ENCODE measurements around the gene SUGP2.

SUGP2 gene

GRCh38 chr19:18948976-18949356 lies 84.4 kb downstream of the SUGP2 start:
- DNase-seq, result no peak

DNA sequence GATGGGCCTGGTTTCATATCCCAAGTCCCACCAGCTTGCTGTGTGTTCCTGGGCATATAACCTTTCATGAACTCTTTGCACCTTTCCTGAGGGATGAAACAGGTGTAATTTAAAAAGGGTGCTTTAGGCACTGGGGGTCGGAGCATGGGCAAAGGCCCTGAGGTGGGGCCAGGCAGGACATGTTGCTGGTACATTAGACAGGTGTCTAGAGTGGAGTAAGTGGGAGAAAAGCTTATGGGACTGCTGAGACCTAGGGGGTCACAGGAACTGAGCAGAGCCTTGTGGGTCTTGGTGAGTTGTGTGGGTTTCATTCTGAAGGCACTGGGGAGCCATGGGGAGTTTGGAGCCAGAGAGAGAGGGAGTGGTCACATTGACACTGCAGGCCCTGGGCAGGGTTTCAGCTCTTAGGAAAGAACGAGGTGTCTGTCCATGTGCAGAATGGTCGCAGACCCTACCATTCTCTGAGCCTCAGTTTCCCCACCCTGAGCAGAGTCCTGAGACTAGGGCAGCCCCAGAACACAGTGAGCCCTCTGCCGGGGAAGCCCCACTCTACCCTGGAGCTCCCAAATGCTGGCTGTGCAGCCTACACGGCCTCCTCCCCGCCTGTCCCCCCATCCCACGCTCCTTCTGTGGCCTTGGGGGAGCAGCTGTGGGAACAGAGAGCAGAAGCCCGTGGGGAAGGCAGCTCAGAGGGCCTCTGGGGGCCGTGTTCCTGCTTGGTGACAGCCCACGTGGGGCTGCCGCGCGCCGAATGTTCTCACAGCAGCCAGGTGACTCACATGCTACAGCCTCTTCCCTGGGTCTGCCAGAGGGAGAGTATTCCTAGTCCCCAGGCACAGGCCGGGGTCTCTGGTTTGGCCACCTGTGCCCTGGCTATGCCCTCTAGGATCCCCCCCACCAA lies 85.0 kb downstream of the SUGP2 start:
- DNase-seq, result no peak

- DNase-seq, result no peak
These were observed 86.4 kb downstream of the SUGP2 start for GRCh38 chr19:18946918-18947317.

DNA sequence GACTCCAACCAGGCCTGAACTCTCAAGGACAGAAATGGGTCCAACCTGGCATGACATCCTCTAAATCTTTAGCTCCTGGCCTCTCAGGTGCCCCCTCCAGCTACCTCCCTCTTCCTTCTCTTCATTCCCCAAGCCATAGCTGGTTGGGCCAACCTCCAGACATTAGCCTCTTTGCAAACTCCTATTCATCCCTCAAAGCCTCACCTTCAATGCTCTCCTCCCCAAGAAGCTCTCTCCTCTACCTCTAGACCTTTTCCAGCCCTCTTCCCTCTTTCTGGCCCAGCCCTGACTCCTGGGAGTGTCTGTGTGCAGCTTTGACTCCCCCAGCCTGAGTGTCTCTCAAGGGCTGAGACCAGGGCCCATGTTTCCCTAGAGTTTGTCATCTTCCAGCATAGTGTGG lies 87.0 kb downstream of the SUGP2 start:
- DNase-seq, result no peak

DNA sequence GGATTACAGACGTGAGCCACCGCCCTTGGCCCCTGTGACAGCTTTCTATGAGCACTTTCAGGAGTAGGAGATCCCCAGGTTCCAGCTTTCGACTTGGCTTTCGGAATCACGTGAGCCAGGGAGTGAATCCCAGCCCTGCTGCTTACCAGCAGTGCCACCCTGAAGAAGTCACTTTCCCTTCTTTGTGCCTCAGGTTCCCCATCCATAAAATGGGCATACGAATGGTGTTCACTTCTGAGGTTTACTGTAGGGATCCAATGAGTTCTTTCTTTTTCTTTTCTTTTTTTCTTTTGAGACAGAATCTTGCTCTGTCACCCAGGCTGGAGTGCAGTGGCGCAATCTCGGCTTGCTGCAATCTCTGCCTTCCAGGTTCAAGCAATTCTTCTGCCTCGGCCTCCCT lies 88.0 kb downstream of the SUGP2 start:
- no peak for DNase-seq

DNA sequence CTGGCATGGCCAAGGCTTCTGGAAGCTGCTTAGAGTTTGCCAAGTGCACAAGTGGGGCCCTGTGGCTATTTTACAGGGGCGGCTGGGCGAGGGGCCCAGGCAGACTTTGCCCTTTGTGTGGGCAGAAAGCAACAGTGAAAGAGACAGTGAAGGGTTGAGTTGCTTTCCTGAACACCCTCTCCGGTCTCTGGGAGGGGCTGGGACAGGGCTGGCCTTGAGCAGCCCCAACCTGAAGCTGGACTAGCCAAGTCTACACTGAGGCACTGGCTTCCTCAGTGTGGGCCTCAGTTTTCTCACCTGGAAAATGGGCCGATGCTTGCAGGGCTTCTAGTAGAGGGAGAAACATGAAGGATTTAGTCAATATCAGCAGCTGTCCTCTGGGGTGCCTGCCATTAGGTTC lies 89.9 kb downstream of the SUGP2 start:
- no peak for DNase-seq

DNA sequence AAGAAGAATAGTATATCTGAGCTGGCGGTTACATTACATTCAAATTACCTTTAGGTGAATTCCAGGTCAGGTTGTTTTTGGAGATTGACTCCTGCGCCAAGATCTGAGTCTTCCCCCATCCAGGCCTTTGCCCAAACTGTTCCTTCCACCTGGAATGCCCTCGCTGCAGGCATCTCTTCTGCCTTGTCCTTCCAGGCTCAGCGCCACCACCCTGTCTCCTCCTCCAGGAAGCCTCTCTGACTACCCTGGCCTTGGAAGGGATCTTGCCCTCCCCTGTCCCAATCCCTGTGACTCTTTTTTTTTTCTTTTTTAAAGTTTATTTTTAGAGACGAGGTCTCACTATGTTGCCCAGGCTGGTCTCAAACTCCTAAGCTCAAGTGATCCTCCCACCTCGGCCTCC lies 90.6 kb downstream of the SUGP2 start:
- no peak for DNase-seq

- DNase-seq, result no peak
These were observed 91.5 kb downstream of the SUGP2 start for GRCh38 chr19:18941628-18942354.

All from stimulated activated naive CD4-positive, alpha-beta T cell treated with Interleukin-2 at 50 U/mL for 16 hours (primary cell).